GM19193 (cell line): ENCODE data around the gene RAG1.

Experiments used
- POLR2A ChIP-seq: IDR thresholded peaks from 4 replicates; pipeline ENCODE4 v1.6.1; 2011; ENCODE audit not compliant: insufficient read depth, insufficient read length; ENCODE audit errors: extremely low read depth

The RAG1 gene

DNA sequence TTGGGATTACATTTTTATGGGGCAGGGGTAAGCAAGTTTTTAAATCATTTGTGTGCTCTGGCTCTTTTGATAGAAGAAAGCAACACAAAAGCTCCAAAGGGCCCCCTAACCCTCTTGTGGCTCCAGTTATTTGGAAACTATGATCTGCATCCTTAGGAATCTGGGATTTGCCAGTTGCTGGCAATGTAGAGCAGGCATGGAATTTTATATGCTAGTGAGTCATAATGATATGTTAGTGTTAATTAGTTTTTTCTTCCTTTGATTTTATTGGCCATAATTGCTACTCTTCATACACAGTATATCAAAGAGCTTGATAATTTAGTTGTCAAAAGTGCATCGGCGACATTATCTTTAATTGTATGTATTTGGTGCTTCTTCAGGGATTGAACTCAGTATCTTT is 10.1 kb downstream of the RAG1 start:
- no peak for TF ChIP-seq POLR2A

DNA sequence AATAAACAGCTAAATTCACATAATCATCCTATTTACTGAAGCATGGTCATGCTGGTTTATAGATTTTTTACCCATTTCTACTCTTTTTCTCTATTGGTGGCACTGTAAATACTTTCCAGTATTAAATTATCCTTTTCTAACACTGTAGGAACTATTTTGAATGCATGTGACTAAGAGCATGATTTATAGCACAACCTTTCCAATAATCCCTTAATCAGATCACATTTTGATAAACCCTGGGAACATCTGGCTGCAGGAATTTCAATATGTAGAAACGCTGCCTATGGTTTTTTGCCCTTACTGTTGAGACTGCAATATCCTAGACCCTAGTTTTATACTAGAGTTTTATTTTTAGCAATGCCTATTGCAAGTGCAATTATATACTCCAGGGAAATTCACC is 10.7 kb downstream of the RAG1 start:
- TF ChIP-seq POLR2A: no peak

DNA sequence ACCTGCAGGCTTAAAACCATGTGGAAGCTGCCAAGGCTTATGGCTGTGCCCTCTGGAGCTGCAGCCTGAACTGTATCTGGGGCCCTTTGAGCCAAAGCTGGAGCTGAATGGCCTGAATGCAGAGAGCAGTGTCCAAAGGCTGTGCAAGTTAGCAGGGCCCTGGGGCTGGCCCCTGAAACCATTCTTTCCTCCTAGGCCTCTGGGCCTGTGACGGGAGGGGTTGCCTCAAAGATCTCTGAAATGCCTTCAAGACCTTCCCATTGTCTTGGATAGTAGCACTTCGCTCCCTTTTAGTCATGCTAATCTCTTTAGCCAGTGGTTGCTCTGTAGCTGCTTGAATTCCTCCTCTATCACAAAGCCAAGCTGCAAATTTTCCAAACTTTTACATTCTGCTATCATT is 13.7 kb downstream of the RAG1 start:
- no peak for TF ChIP-seq POLR2A

DNA sequence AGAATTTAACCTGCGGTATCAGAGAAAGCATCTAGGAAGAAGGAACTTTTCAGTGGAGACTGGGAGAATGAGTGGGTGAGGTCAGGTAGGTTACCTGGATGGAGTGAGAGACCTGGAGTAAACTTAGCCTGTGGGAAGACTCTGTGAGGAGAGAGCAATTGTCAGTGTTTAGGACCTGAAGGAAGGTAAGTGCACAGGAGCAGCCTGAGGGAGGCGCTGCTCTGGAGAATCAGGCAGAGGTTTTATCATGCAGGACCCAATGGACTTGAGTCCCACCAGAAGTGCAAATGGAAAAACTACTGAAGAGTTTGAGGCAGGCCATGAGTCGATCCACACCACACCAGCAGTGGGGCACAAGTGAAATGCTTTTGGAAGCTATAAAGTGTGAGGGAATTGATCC is 15.9 kb downstream of the RAG1 start:
- TF ChIP-seq POLR2A: no peak

DNA sequence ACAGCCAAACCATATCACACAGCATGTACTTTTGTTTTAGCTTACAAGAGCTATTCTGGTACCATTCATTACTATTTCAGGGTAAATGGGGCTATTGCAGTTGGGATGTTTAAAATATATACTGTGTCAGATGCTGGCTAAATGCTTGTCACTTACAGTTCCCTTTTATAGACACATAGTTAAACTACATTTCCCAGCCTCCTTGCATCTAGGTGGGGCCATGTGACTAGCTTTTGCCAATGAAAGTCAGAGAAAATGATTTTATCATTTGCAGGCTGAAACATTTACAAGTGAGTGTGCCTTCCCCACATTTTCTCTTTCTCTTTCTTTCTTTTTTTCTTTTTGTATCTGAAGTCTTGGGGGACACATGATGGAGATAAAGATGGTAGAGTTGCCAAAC is 18.7 kb downstream of the RAG1 start:
- TF ChIP-seq POLR2A: no peak

DNA sequence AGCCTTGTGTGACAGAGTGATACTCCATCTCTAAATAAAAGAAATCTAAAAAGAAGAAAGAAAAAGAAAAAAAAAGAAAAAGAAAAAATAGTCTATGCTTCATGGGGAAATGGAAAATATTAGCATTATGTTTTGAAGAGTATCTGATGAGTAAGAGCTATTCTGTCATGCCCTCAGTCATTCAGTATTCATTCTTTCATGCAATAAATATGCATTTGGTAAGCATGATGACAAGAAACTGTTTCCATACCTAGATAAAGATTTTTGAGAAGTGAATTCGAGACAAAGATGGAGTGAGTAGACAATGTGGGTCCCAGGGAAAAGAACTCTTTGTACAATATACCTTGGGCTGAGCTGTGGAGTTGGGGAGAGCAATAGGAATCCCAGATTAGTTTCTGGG is 20.3 kb downstream of the RAG1 start:
- TF ChIP-seq POLR2A: no peak

DNA sequence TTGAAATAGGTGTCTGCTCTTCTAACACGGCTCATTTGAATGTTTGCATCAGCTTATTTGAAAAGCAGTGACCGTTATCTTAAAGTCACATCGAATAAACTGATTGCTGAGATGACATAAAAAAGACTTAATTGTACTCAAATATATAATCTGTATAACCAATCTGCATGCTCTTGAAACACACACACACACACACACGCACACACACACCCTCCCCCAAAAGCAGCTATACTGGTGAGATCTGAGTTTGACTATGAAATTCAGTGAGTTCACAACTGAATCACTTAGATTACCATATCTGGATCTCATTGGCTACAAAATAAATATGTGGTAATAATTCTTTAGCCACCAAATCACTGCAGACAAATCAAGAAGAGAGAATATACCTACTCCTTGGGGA is 22.7 kb downstream of the RAG1 start:
- TF ChIP-seq POLR2A: no peak

DNA sequence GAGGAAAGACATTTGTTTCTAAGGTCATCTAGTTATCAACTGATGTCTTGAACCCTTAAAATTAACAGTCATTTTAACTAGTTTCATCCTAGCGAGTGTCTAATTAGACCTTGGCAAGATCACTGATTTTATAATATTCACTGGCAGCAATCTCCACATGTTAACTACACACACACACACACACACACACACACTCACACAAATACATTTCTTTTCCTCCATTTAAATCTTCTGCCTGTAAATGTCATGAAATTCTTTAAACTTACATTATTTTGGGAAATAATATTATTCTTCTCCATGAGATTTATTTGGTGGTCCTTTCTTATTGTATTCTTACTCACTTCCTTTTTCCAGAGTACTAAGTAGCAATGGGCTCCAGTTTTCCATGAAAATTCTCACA is 23.6 kb downstream of the RAG1 start:
- no peak for TF ChIP-seq POLR2A

DNA sequence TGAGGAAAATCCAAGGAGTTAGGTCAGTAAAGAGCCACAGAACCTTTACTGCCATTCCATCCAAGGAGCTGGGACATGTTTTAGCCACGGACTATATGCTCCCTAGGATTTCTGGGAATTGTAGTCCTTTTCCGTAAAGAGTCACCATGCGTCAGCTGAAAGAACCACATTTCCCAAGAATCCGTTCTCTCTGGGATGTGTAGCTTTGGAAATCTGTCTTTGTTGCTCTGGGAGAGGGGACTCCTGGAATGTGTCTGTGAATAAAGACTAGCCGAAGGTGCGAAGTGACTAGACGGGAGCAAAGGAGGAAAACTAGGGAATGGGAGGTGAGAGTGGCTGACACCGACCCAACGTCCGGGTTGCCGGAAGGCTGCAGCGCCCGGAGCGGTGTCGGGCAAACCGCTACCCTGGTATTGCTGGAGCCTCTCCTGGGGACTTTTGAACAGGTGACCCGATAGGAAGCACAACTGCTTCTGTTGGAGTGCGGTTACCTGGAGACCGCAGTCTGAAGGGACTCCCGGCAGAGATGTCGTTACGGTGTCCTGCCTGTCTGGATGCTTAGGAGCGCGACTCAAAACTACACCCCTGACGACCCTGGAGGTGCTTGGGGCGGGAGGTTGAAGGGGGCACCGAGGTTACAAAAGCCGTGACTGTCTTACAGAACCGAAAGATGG is 26.6 kb downstream of the RAG1 start, which contains the start of gene IFTAP:
IFTAP (plus strand) TSS at position 187 of the 674 bp plus-strand sequence. CDS start 15,602 bp downstream, outside the sequence.
- TF ChIP-seq POLR2A: no peak

DNA sequence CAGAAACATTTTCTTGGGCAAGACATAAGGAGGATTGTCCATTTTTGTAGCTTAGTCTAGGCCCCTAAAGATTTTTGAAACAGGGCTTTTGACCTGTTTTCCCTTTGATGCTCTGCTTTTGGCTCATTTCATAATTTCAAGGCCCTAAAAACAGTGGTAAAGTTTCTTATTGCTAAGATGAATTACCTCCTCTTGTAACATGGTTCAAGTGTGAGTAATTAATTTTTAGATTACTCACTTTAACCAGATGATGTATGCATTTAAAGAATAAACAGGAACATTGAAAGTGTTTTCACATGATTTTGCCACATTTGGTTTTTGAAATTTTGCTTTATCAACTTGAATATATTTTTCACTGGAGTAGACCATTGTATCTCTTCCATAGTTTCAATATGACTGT is 29.1 kb downstream of the RAG1 start:
- TF ChIP-seq POLR2A: no peak

DNA sequence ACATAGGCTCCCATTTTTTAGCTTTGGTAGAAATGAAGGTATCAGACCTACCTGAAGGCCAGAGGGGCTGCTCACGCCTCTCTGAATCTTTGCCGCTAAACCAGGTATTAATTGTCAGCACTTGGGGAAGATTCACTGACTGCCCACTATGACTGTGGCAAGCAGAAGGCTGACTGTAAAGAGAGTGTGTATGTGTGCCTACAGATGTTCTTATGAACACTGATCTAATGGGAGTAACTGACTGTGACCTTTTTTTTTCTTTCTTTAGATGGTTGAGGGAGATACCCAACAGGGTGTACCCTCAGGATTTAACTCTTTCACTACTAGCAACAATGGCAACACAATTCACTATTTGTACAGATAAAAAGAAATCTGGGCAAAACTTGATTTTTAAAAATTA is 30.2 kb downstream of the RAG1 start, which contains the start of gene RAG2:
RAG2 (minus strand) TSS at position 186 of the 400 bp plus-strand sequence. CDS start 4,068 bp downstream, outside the sequence.
- no peak for TF ChIP-seq POLR2A

DNA sequence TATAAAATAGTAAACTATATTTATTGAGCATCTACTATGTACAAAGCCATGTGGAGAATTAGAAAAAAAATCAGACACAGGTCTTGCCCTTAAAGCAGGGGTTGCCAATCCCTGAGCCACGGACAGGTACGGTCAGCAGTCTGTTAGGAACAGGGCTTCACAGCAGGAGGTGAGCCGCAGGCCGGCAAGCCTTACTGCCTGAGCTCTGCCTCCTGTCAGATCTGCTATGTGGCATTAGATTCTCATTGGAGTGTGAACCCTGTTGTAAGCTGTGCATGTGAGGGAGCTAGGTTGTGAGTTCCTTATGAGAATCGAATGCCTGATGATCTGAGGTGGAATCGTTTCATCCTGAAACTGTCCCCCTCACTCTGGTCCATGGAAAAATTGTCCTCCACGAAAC is 32.4 kb downstream of the RAG1 start:
- TF ChIP-seq POLR2A: no peak

DNA sequence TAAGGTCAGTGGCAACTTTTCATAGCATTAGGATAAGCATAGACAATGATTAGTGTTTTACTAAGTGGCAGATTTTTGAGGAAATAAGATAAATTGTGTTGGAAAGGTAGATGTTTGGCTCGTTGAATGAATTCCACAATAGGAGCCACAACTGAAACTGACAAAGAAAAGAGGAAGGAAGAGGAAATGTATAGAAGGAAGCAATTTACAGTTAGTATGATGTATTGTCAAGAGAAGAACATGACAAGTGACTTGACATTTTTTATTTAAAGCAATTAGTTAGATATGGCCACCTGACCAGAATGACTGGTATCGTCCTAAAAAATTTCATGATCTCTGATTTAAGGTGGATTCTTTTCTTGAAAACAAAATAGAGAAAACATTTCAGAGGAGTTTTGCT is 33.3 kb downstream of the RAG1 start:
- no peak for TF ChIP-seq POLR2A

DNA sequence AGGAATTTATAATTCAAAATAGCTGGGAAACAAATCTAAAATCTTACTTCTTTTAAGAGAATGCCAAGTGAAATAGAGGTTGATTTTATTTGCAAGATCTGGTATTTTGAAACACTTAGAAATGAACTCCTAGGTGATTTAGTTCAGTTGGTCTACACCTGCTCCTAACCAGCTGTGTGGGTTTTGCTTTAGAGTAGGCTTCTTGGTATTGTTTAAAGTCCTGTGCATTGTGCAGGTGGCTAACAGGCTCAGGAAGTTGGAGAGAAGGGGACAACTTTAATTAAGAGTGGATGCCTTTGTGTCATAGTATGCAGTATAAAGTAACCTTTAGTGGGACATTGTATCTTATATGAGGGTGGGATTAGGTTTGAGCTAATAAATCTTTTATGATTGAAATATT is 34.3 kb downstream of the RAG1 start:
- no peak for TF ChIP-seq POLR2A

DNA sequence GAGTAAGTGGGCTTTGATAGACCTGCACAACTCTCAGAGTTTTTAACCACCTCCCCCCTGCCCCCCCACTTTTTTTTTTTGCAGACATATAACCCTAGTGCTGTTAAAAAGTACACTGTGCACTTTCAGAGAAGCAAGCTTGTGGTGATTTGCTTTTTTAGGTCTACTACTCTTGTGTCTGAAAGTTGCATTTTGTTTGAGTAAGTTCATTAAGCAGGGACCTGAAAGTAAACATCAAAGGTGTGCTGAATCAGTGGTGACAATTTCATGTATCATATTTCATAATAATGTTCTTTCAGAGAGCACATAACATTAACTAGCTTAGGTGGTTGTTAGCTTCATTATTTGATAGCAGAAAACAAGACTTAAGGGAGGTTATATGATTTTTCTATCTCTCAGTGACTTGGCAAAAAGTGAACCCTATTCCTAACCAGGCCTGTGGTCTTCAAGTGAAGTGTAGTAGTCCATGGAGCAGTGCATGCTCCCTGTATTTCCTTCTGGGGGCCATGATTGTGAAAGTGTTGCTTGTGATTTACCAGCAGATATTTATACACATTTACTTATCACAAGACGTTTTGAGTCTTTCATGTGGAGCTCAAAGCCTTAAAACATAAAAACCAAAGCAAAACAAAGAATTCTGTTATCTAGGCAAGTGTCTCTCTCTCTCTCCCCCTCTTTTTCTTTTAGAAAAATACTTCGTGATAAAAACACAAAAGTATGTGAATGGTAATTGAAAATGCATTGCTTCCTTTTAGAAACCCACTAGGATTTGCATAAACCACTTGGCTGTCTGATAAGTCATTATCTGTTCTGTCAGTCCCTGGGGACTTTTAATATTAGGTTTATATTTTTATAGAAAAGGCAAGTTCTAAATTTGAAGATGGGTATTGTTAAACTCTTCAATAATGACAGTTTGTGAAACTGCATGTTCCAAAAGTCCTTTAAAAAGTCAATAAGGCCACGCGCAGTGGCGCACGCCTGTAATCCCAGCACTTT is 37.7 kb downstream of the RAG1 start:
- TF ChIP-seq POLR2A: no peak
